ENCODE measurements around the gene FAM229A.

FAM229A gene

GRCh38 chr1:32321712-32322291 is 40.5 kb downstream of the FAM229A start:
- no peak for DNase-seq

- no peak for DNase-seq
Observed at GRCh38 chr1:32318127-32318869, 44.0 kb downstream of the FAM229A start.

GRCh38 chr1:32316903-32317277 is 45.4 kb downstream of the FAM229A start:
- no peak for DNase-seq

- no peak for DNase-seq
Observed at GRCh38 chr1:32311709-32312393, 50.4 kb downstream of the FAM229A start.

All from EL (cell line).